Right cardiac atrium (tissue), 5 donors: Measurements from ENCODE around the gene EEPD1. TPM values are rescaled to one million over a fixed set of nuclear protein-coding genes. Genes with fewer than 3 reads are reported as not detected.

Source experiments
- ATAC-seq, 2 donors: fragments of 200-7000 bp; cut with Tn5 transposase; one replicate each; pipeline versions ENCODE4 v1.8.0 to v1.9.1; 2020; ENCODE audit warnings: moderate library complexity in 2 of 2, mild to moderate bottlenecking in 1 of 2
- DNase-seq, 3 donors: peaks; one replicate each; pipeline ENCODE4 v3.0.0-alpha.2; 2020
- H3K27ac ChIP-seq: one replicate; pipeline ENCODE4 v1.5.1; 2013; ENCODE audit warnings: mild to moderate bottlenecking, low read length, control low read depth, moderate library complexity
- H3K27me3 ChIP-seq: one replicate; pipeline ENCODE4 v1.6.1; 2013; ENCODE audit not compliant: control insufficient read depth, insufficient read depth
- H3K4me1 ChIP-seq: one replicate; pipeline ENCODE4 v1.6.1; 2013; ENCODE audit warnings: low read length; ENCODE audit not compliant: control insufficient read depth, insufficient read depth
- H3K4me3 ChIP-seq: one replicate; pipeline ENCODE4 v1.5.1; 2013; ENCODE audit warnings: low read length, control low read depth
- H3K9me3 ChIP-seq: one replicate; pipeline ENCODE4 v1.6.1; 2013; ENCODE audit warnings: low read length; ENCODE audit not compliant: control insufficient read depth
- WGBS: extraction: QIAGEN DNeasy Blood & Tissue Kit; methylation state at CpG from one replicate; pipeline ENCODE4 v1.1.7; 2013; 5-methylcytosine and 5-hydroxymethylcytosine counted together
- intact Hi-C, 4 donors: fragments of 100-400 bp; cut with DNase I; formaldehyde crosslinking; loops; one replicate each; pipeline versions ENCODE4 v1.11.0 to v1.14.0; 2022 to 2023
- polyA plus RNA-seq: library from polyadenylated mRNA; stranded (reverse); fragments of 200-250 nt; gene quantifications from one replicate; pipeline ENCODE4 v1.2.3, GENCODE V29; 2013
- total RNA-seq, 4 donors: library from RNA; stranded (reverse); fragmentation: NEBNext Ultra II Directional; extraction: Animal tissue kit (Norgen Biotek cat#: 25700); gene quantifications; one replicate each; pipeline ENCODE4 v1.2.1, GENCODE V29; 2021
- donor health status: healthy with polysubstance abuse.
- donor health status: DM: no; HTN: yes; CAD: no.
- donor health status: DM: no; HTN: no; CAD: no.
- donor health status: DM: no; HTN: yes; CAD: no; lungs with severe emphysema.
- donor health status: DM: yes; HTN: yes; CAD: no.

EEPD1 gene
- total and polyA plus RNA-seq, 5 donors = 3.0 to 7.8 (median 4.4) TPM

- Histone ChIP-seq H3K4me1 (peaks cover 10% of the 10 kb centered on the region), H3K4me3 (no peak overlapping the region), H3K27me3 (no peaks in the 10 kb centered on the region), H3K27ac (no peak overlapping the region), H3K9me3 (no peaks in the 10 kb centered on the region)
- DNase-seq (no peak), ATAC-seq (no peak)
- 92% methylated on average over 1 of the region's 1 CpG for WGBS
- intact Hi-C loops = no loop called here
Measured at GRCh38 chr7:36296284-36296683, 143.2 kb downstream of the EEPD1 start.

DNA sequence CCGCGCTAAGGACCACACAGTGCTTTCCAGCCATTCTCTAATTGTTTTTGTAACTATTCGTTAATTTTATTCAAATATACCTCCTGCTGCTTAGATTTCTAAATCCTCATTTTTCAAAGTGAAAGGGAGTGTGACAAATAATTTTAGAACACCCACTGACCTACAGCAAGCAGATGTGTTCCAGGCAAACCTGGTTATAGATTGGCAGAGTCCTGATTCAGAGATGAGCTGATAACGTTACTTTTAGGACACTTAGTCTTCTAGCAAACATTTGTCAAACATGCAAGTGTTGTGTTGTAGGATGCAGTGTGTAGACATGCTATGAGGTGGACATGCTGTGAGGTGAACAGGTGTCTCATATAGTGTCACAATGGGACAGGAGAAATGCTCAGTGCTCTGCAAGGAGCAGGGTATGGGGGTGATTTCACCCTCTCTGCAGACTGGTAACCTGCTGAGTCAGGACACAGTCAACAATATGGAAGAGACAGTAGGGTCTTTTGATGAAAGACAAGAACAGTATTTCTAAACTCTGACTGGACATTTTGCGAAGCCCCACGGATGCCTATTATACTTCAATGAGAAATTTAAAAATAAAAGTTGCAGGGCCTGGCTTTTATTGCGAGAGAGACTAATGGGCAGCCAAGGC lies 144.4 kb downstream of the EEPD1 start:
- Histone ChIP-seq H3K4me3 (no peak overlapping the region), H3K4me1 (peaks cover 14% of the 10 kb centered on the region), H3K9me3 (no peaks in the 10 kb centered on the region), H3K27ac (no peak overlapping the region), H3K27me3 (no peaks in the 10 kb centered on the region)
- WGBS = 91% methylated on average over 7 of the region's 7 CpGs
- intact Hi-C loops = no loop called here
- no peak for DNase-seq
- no peak for ATAC-seq

DNA sequence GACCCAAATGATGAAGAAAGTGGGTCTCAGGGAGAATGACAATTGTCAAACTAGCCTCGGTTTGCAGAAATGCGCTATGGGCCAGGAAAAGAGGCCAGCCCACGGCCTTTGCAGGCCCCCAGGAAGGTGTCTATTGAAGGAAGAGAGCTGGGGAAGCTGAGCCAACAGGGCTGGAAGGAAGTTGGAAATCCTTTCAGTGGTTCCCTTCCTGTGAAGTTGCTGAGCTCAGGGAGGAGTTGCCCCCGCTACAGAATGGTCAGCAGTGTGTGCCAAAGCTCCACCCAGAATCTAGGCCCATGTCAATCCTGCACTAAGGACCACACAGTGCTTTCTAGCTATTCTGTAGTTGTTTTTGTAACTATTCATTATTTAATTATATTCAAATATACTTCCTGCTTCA lies 145.1 kb downstream of the EEPD1 start:
- whole genome bisulfite sequencing = 54% methylated on average over 4 of the region's 4 CpGs
- intact Hi-C loops = no loop called here
- ATAC-seq (peak; percentile 34 to 71), DNase-seq (peak in 1 of 3 donors; percentile 66)
- Histone ChIP-seq H3K27me3 (no peaks in the 10 kb centered on the region), H3K4me3 (no peak overlapping the region), H3K9me3 (no peaks in the 10 kb centered on the region), H3K4me1 (peaks cover 16% of the 10 kb centered on the region), H3K27ac (no peak overlapping the region)

GRCh38 chr7:36299223-36299774 lies 146.2 kb downstream of the EEPD1 start:
- no peak overlapping the region for H3K27ac ChIP-seq
- no peak overlapping the region for H3K4me3 ChIP-seq
- no peaks in the 10 kb centered on the region for H3K9me3 ChIP-seq
- ATAC-seq = no peak
- H3K4me1 ChIP-seq = peaks cover 28% of the 10 kb centered on the region
- no peaks in the 10 kb centered on the region for H3K27me3 ChIP-seq
- 93% methylated on average over 17 of the region's 17 CpGs for whole genome bisulfite sequencing
- intact Hi-C loops = no loop called here
- no peak for DNase-seq

DNA sequence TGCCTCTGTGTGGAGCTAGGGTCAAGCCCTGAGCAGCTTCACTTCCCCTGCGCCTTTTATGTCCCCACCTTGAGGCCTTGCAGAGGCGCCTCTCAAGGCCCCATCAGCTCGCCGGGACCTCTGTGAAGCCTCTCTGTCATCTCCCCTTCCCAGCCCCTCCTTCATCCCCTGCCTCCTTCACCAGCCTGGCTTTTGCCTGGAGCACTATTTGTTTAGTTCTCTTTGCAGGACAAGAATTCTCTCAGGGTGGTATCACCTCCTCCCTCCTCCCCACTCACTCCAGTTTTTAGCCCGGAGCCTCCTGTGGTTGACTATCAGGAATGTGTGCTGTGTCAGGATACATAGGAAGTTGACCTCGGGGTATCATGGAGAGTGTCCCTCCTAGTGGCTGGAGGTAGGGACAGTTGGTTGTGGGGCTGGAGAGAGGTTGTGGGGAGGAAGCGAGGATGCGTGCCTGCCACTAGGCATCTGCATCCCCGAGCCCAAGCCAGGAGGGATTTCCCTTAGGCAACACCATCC lies 146.8 kb downstream of the EEPD1 start:
- H3K4me1 ChIP-seq = peaks cover 31% of the 10 kb centered on the region
- H3K9me3 ChIP-seq = no peaks in the 10 kb centered on the region
- no peaks in the 10 kb centered on the region for H3K27me3 ChIP-seq
- no peak overlapping the region for H3K4me3 ChIP-seq
- ATAC-seq (no peak), DNase-seq (no peak)
- no peak overlapping the region for H3K27ac ChIP-seq
- WGBS = 78% methylated on average over 9 of the region's 9 CpGs
- intact Hi-C loops = no loop called here

DNA sequence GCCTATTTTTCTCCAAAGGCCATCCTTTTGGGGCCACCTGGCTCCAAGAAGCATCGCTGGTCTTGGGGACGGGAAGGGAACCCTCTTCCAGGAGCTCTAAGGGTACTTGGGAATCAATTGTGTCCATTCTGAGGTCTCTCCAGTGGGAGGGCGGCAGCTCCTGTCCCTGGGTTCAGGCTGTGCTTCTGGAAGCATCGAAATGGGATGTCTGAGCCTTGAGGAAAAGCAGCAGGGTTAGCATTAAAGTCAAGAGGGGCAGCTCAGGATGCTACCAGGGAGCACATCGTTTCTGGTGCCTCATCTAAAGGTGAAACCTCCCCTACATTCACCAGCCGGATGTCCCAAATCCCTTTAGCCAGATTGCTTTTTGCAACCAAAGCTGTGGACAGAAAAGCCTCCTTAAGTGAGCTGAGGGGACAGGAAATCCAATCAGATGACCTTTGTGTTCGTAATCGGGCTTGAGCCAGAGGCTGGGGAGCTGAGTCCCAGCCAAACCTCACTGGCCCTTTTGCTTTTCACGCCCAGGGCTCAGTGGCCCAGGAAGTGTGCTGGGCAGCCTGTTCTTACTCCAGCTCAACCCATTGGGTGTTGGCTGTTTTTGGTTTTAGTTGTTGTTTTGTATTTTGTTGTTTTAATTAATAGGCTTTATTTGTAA lies 147.8 kb downstream of the EEPD1 start:
- no peaks in the 10 kb centered on the region for H3K9me3 ChIP-seq
- DNase-seq = peak in 1 of 3 donors; percentile 62
- peak overlapping the region; percentile 25 for H3K27ac ChIP-seq
- peaks cover 31% of the 10 kb centered on the region for H3K4me1 ChIP-seq
- no peak overlapping the region for H3K4me3 ChIP-seq
- no peaks in the 10 kb centered on the region for H3K27me3 ChIP-seq
- intact Hi-C loops = no loop called here
- peak in 1 of 2 donors; percentile 59 for ATAC-seq
- 46% methylated on average over 9 of the region's 9 CpGs for WGBS

GRCh38 chr7:36301914-36302771 lies 149.1 kb downstream of the EEPD1 start:
- H3K4me3 ChIP-seq = no peak overlapping the region
- 77% methylated on average over 15 of the region's 15 CpGs for WGBS
- peak overlapping the region; percentile 33 for H3K27ac ChIP-seq
- ATAC-seq = peak in 1 of 2 donors; percentile 34
- no peak for DNase-seq
- no peaks in the 10 kb centered on the region for H3K9me3 ChIP-seq
- H3K27me3 ChIP-seq = no peaks in the 10 kb centered on the region
- H3K4me1 ChIP-seq = peaks cover 31% of the 10 kb centered on the region
- intact Hi-C loops = no loop called here

GRCh38 chr7:36303202-36304098 lies 150.4 kb downstream of the EEPD1 start:
- ATAC-seq = peak; percentile 83 to 88
- H3K4me1 ChIP-seq = peaks cover 29% of the 10 kb centered on the region

GRCh38 chr7:36304099-36304425 lies 151.0 kb downstream of the EEPD1 start:
- no peak overlapping the region for H3K4me3 ChIP-seq
- H3K27me3 ChIP-seq = no peaks in the 10 kb centered on the region
- H3K4me1 ChIP-seq = peaks cover 29% of the 10 kb centered on the region
- DNase-seq = no peak
- intact Hi-C loops = no loop called here
- ATAC-seq = no peak
- H3K27ac ChIP-seq = peak overlapping the region; percentile 93
- no peaks in the 10 kb centered on the region for H3K9me3 ChIP-seq
- WGBS = 62% methylated on average over 6 of the region's 6 CpGs

More at GRCh38 chr7:36303202-36304098, 150.4 kb downstream of the EEPD1 start:
- WGBS = 27% methylated on average over 8 of the region's 8 CpGs
- no peaks in the 10 kb centered on the region for H3K9me3 ChIP-seq
- no peaks in the 10 kb centered on the region for H3K27me3 ChIP-seq
- H3K4me3 ChIP-seq = no peak overlapping the region
- H3K27ac ChIP-seq = peak overlapping the region; percentile 93
- peak; percentile 90 to 94 (median 93) for DNase-seq
- intact Hi-C loops = no loop called here

DNA sequence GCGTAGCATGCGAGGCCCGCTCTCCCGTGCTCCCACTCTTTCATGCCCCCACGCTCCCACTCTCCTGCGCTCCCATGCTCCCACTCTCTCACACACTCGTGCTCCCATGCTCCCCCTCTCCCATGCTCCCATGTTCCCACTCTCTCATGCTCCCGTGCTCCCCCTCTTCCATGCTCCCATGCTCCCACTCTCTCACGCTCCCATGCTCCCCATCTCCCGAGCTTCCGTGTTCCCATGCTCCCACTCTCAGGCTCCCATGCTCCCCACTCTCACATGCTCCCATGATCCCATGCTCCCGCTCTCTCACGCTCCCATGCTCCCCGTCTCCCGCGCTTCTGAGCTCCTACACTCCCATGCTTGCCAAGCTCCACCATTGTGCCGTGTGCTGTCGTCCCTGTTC lies 152.2 kb downstream of the EEPD1 start:
- H3K27ac ChIP-seq = no peak overlapping the region
- WGBS = 98% methylated on average over 18 of the region's 18 CpGs
- no peak overlapping the region for H3K4me3 ChIP-seq
- ATAC-seq = no peak
- DNase-seq = peak in 1 of 3 donors; percentile 43
- intact Hi-C loops = no loop called here
- H3K27me3 ChIP-seq = no peaks in the 10 kb centered on the region
- no peaks in the 10 kb centered on the region for H3K9me3 ChIP-seq
- H3K4me1 ChIP-seq = peaks cover 29% of the 10 kb centered on the region
